Activated CD8-positive, alpha-beta memory T cell treated with anti-CD3 and anti-CD28 coated beads, Interleukin-2, amount 50 U/mL, for 1 hour (primary cell): ENCODE results near the gene SMAD9.

Experiments used
- DNase-seq: peaks from one replicate; pipeline ENCODE4 v3.0.0-alpha.2; 2020; ENCODE audit errors: extremely low read depth

The SMAD9 gene

GRCh38 chr13:36919833-36920615, at the start of gene SMAD9:
TSS of gene SMAD9 (minus strand) at chr13:36920238. CDS start at chr13:36879689, 40,549 bp downstream.
- no peak for DNase-seq

- no peak for DNase-seq
Measured at GRCh38 chr13:36966404-36966803, 46.4 kb upstream of the SMAD9 start.

GRCh38 chr13:36965767-36966166, 45.7 kb upstream of the SMAD9 start:
- DNase-seq: no peak

- DNase-seq: no peak
Measured at GRCh38 chr13:36959456-36960116, 39.5 kb upstream of the SMAD9 start.

- no peak for DNase-seq
Measured at GRCh38 chr13:36954542-36954941, 34.5 kb upstream of the SMAD9 start.

- no peak for DNase-seq
Measured at GRCh38 chr13:36950920-36951319, 30.9 kb upstream of the SMAD9 start.

GRCh38 chr13:36950330-36950729, 30.3 kb upstream of the SMAD9 start:
- DNase-seq: no peak

- no peak for DNase-seq
Measured at GRCh38 chr13:36945078-36945477, 25.0 kb upstream of the SMAD9 start.

- no peak for DNase-seq
Measured at GRCh38 chr13:36925603-36926002, 5.6 kb upstream of the SMAD9 start.

- DNase-seq: no peak
Measured at GRCh38 chr13:36924001-36924400, 4.0 kb upstream of the SMAD9 start.

- DNase-seq: no peak
Measured at GRCh38 chr13:36921631-36922301, 1.7 kb upstream of the SMAD9 start.

GRCh38 chr13:36920616-36921185, 663 bp upstream of the SMAD9 start:
- no peak for DNase-seq

GRCh38 chr13:36919171-36919832, 736 bp downstream of the SMAD9 start:
- no peak for DNase-seq

GRCh38 chr13:36918246-36919131, 1.5 kb downstream of the SMAD9 start:
- DNase-seq: no peak

- no peak for DNase-seq
Measured at GRCh38 chr13:36917311-36917710, 2.7 kb downstream of the SMAD9 start.

GRCh38 chr13:36915896-36916640, 4.0 kb downstream of the SMAD9 start:
- no peak for DNase-seq

- DNase-seq: no peak
Measured at GRCh38 chr13:36915106-36915505, 4.9 kb downstream of the SMAD9 start.

- DNase-seq: no peak
Measured at GRCh38 chr13:36914648-36915047, 5.4 kb downstream of the SMAD9 start.

- DNase-seq: no peak
Measured at GRCh38 chr13:36913463-36913862, 6.6 kb downstream of the SMAD9 start.

- no peak for DNase-seq
Measured at GRCh38 chr13:36912973-36913372, 7.1 kb downstream of the SMAD9 start.
